GM18870 (cell line): ENCODE measurements around the gene TMCO4.
"Not testable (repeated sequence)": the region's sequence is repeated elsewhere in the genome, so short reads cannot be mapped to it uniquely, and the experiment has no call there.

ENCODE experiments used
- ATAC-seq: cut with Tn5 transposase; IDR thresholded peaks from one replicate; pipeline ENCODE4 v1.9.1; 2021; ENCODE audit warnings: moderate library complexity; ENCODE audit not compliant: unreplicated experiment

The TMCO4 gene

DNA sequence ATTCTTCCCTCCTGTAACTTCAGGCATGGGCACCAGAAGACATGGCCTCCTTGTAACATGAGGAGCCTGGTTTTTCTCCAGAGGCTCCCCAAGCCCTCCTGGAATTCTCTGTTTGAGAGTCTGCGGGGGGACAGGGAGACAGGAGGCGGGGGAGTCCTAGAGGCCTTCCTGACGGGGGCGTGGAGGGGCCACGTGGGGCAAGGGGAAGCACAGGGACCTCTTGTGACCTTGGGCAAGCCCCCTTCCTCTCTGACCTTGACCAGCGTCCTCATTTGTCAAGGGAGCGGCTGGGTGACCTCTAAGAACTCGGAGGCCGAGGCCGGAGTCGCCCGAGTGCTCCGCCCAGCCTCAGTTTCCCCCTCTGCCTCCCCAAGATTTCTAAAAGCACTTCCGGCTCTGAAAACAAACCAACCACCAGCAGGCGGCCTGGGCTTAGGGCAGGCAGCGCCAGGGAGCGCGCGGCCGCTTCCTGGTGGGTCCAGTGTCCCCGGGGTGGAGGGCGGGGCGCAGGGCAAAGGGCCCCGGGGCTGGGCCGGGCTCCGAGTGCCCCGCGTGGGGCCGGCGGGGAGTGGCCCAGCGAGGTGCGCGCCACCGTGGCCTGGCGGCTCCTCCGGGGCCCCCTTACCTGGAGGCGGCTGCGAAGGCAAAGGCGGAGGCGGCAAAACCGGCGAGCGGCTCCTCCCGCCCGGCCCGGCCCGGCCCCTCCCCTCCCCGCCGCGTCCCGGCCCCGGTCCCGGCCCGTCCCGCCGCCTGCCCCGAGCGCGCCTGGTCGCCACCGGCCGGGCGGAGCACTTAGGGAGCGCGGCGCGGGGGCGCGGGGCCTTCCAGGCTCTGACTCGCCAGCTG, at the start of gene TMCO4:
Gene TMCO4 (minus strand): TSS at position 687 of the 846 bp plus-strand sequence. CDS start 19,158 bp downstream, outside the sequence.
- ATAC-seq: no peak

- not testable (repeated sequence) for ATAC-seq
Measured at GRCh38 chr1:19849307-19849706, 49.6 kb upstream of the TMCO4 start.

- ATAC-seq: not testable (repeated sequence)
Measured at GRCh38 chr1:19847334-19847733, 47.6 kb upstream of the TMCO4 start.

DNA sequence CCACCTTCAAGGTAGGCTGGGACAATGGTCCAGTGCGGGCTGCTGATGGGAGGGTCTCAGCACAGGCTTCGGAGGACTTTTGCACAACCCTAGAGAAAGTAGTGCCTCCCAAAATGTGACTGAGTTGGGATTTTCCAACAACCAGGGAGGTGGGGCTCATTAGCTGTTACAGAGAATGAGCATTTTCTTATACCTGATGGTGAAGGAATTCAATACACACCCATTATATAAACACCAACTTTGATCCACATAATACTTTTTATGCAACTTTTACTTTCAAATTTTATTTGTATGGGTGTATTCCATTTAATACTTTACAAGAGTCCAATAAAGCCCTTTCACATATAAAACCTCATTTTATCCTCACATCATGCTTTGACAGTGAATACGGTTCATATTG, 46.6 kb upstream of the TMCO4 start:
- ATAC-seq: no peak

DNA sequence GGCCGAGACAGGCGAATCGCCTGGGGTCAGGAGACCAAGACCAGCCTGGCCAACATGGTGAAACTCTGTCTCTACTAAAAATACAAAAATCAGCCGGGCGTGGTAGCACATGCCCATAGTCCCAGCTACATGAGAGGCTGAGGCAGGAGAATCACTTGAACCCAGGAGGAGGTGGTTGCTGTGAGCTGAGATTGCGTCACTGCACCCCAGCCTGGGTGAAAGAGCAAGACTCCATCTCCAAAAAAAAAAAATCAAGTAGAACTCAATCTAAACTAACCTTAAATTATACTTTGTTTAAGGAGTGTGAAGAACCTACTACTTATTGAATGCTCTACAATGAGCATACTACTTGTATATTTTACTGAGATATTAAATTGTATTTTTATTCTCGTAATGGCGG, 45.8 kb upstream of the TMCO4 start:
- no peak for ATAC-seq

DNA sequence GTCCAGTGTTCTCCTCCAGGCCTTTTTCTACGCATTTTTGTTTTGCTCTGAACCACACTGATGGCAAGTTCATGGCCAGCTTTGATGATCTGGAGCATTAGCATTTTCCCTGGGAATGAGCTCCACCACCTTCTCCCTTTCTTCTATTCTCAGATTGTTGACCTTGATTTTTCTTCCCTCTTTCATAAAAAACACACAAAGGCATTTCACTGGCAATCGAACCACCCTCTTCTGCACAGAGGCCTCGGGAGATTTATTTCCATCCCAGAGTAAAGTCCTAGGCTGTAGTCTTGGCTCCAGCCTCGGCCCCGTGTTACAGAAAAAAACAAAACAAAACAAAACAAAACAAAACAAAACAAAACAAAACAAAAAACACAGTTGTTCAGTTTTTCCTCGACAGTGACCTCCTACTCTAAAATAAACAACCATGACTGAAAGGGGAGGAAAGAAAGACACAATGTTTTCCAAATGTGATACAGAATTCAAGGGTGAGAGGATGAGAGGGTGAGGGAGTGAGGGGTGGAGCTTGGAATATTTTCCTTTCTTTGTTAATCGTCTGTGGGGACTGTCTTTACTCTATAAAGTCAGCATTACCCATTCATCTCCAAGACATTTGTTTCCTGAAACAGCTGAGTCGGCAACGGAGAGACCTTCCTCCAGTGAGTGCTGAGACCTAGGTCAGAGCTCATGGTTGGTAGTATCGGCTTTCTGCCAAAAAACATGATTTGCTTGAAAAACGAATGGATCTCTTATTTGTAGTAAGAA, 45.2 kb upstream of the TMCO4 start:
- no peak for ATAC-seq

DNA sequence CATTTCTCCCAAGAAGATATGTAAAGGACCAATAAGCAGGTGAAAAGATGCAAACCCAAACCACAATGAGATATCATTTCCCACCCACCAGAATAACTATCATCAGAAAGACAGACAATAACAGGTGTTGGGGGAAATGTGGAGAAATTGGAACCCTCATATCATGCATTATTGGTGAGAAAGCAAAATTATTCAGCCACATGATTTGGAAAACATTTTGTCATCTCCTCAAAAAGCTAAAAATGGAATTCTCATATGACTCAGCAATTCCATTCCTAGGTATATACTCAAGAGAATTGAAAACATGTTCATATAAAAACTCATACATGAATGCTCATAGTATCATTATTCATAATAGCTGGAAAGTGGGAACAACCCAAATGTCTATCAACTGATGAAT, 40.5 kb upstream of the TMCO4 start:
- ATAC-seq: no peak

GRCh38 chr1:19837866-19838265, 38.1 kb upstream of the TMCO4 start:
- no peak for ATAC-seq

- ATAC-seq: no peak
Measured at GRCh38 chr1:19835578-19835977, 35.9 kb upstream of the TMCO4 start.

DNA sequence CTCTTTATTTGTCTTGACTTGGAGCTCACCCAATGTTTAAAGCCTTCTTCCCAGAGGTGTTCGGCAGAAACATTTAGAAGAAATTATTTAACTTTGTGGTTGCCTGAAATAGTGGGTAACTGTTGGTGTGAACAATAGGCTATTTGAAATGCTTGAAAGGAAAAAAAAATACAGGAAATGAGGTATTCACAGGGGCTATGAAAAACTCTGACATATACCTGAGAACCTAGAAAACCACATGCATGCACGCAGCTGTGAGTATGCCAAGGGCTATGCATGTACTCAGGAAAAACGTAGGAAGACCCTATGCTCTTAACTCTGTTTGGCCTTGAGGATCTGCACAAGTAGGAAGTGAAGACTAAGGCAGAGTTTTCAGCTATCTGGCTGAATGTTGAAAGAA, 31.7 kb upstream of the TMCO4 start:
- ATAC-seq: no peak

- no peak for ATAC-seq
Measured at GRCh38 chr1:19828546-19828945, 28.8 kb upstream of the TMCO4 start.

DNA sequence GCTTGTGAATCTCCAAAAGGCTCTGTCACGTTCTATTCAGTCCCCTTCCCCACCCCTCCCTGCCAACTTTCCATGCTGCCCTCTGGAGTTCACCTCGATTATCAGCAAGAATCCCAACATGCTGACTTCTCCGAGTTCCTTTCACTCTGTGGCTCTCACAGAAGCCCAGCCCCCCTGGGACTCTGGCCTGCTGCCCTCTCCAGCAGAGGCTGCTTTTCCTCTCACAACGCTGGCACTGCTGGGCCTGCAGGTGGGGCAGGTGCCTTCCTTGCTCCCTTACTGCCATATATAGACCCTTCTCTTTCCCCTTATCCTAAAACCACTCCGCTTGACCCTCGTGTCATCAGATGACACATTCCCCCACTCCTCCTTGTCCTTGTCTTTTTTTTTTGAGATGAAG, 25.6 kb upstream of the TMCO4 start:
- no peak for ATAC-seq

- no peak for ATAC-seq
Measured at GRCh38 chr1:19824541-19824940, 24.8 kb upstream of the TMCO4 start.

DNA sequence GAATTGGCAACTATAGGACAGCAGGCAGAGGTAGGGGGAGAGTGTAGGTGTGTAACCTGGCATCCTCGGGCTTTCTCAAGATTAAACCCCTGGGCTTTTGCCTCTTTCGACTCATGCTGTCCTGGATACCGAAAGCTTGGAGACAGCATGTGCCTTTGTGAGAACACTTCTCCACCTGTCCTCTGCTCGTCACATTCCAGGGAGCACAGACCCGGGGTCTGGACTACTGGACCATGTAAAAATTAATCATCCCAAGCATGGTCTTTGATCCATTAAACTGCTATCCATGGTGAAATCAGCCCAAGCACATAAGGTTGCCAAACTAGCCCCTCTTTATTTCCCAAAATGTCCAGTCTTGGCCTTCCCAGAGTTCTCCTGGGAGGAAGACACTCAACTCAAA, 24.3 kb upstream of the TMCO4 start:
- no peak for ATAC-seq

DNA sequence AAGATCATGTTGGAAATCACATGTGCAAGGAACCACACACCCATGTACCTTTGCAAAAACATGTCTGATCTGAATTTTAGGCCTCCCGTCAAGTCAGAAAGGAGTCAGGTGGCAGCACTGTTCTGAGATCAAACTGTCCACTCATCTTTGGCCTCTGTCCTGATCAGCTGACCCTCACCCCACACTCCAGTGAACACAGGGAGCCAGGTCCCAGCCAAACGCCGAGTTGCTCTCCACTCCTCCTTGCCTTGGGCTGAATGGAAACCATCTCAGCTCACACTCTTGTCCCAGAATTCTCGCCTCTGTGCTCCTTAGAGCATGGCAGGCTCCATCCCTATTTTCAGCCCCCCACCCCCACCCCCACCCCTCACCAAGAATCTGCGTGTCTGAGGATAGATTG, 20.0 kb upstream of the TMCO4 start:
- ATAC-seq: no peak

DNA sequence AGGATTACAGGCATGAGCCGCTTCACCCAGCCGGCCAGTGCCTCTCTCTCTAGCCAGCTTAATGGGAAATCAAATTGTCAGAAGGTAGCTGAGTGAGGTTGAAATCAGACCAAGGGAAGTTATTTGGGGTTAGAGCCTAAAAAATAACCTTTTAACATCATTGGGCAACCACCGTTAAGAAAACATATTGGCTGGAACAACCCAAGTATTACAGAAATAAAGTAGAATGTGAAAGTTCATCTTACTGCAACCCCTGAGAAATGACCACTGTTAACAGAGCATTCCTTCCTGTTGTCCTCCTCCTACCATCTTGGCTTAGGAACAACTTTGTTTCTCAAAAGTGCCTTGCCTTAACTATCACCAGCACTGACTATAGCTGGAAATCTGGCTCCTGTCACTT, 18.6 kb upstream of the TMCO4 start:
- no peak for ATAC-seq

GRCh38 chr1:19817160-19817559, 17.4 kb upstream of the TMCO4 start:
- ATAC-seq: no peak

GRCh38 chr1:19816737-19817086, 17.0 kb upstream of the TMCO4 start:
- not testable (repeated sequence) for ATAC-seq

- no peak for ATAC-seq
Measured at GRCh38 chr1:19815801-19816736, 16.4 kb upstream of the TMCO4 start.

DNA sequence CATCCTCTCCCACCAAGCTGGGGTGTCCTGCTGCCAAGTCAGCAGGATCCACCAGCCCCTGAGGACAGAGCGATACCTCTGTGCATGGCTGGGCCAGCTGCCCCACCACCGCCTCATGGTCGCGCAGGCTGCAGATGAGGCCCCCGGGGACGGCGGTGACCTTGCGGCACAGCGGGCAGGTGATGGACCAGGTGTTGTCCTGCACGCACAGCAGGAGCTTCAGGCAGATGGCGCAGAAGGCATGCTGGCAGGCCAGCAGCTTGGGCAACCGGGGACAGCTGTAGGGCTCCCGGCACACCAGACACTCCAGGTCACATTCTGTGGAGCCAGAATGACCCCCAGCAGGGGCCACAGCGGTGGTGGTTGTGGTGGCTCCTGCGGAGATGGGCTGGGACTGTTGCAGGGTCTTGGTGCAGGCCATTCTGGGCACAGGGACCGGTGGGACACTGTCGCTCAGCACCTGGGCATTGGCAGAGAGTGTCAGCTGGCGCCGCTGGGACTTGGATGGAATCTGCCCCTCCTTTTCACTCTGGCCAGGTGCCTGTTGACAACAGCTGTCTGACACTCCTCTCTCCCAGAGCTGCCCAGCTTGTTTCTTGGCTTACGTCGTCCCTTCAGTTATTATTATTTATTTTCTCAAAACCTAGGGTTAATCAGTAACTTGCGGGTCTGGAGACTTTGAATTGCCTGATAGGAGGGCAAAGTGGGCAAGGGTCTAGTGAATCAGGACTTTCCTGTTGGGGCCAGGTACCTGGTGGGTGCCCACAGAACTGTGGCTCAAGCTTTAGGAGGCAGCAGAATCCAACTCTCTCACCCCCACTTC, 15.2 kb upstream of the TMCO4 start, which contains the start of gene RNF186:
Gene RNF186 (minus strand): TSS at position 603 of the 823 bp plus-strand sequence. CDS start 182 bp downstream, at position 421.
- no peak for ATAC-seq
